Measurements from ENCODE around the gene RANBP17. TPM values are rescaled to one million over a fixed set of nuclear protein-coding genes. Genes with fewer than 3 reads are reported as not detected.

The RANBP17 gene
- total and polyA plus RNA-seq, 2 experiments from 2014 or later = 10.9 to 20.0 TPM

- no peaks in the 10 kb centered on the region for H3K9me3 ChIP-seq (ENCODE audit: low read depth)
- peaks cover 4% of the 10 kb centered on the region for H3K36me3 ChIP-seq
- no peak overlapping the region for H3K27ac ChIP-seq
- no peak for TF ChIP-seq CTCF (IDR thresholded peaks at IDR 0.05; ENCODE audit: low read depth, low read length)
- no peak for DNase-seq (ENCODE audit: low read depth in 1 of 2, low spot score in 1 of 2)
- H3K4me1 ChIP-seq (ENCODE audit: low read depth) = peaks cover 3% of the 10 kb centered on the region
- H3K27me3 ChIP-seq = no peaks in the 10 kb centered on the region
- H3K4me3 ChIP-seq = no peak overlapping the region
Observed at GRCh38 chr5:170882345-170882744, 20.5 kb downstream of the RANBP17 start.

GRCh38 chr5:170885256-170885655, 23.4 kb downstream of the RANBP17 start:
- Histone ChIP-seq H3K9me3 (ENCODE audit: low read depth) (no peaks in the 10 kb centered on the region), H3K27ac (no peak overlapping the region), H3K36me3 (peaks cover 4% of the 10 kb centered on the region), H3K4me1 (ENCODE audit: low read depth) (peaks cover 3% of the 10 kb centered on the region), H3K27me3 (no peaks in the 10 kb centered on the region), H3K4me3 (no peak overlapping the region)
- no peak for TF ChIP-seq CTCF (IDR thresholded peaks at IDR 0.05; ENCODE audit: low read depth, low read length)
- peak in 1 of 2 donors; percentile 49 for DNase-seq (ENCODE audit: low read depth in 1 of 2, low spot score in 1 of 2)

GRCh38 chr5:170885809-170886208, 24.0 kb downstream of the RANBP17 start:
- Histone ChIP-seq H3K27ac (no peak overlapping the region), H3K4me3 (no peak overlapping the region), H3K27me3 (no peaks in the 10 kb centered on the region), H3K9me3 (ENCODE audit: low read depth) (no peaks in the 10 kb centered on the region), H3K36me3 (peaks cover 4% of the 10 kb centered on the region), H3K4me1 (ENCODE audit: low read depth) (peaks cover 3% of the 10 kb centered on the region)
- peak in 1 of 2 donors; percentile 30 for DNase-seq (ENCODE audit: low read depth in 1 of 2, low spot score in 1 of 2)
- no peak for TF ChIP-seq CTCF (IDR thresholded peaks at IDR 0.05; ENCODE audit: low read depth, low read length)

GRCh38 chr5:170886210-170886894, 24.5 kb downstream of the RANBP17 start:
- DNase-seq (ENCODE audit: low read depth in 1 of 2, low spot score in 1 of 2) = no peak

GRCh38 chr5:170892196-170892595, 30.4 kb downstream of the RANBP17 start:
- Histone ChIP-seq H3K9me3 (ENCODE audit: low read depth) (no peaks in the 10 kb centered on the region), H3K4me1 (ENCODE audit: low read depth) (no peaks in the 10 kb centered on the region), H3K4me3 (no peak overlapping the region), H3K27ac (no peak overlapping the region), H3K36me3 (peaks cover 5% of the 10 kb centered on the region), H3K27me3 (no peaks in the 10 kb centered on the region)
- no peak for TF ChIP-seq CTCF (IDR thresholded peaks at IDR 0.05; ENCODE audit: low read depth, low read length)
- DNase-seq (ENCODE audit: low read depth in 1 of 2, low spot score in 1 of 2) = peak in 1 of 2 donors; percentile 29

More at GRCh38 chr5:170886210-170886894, 24.5 kb downstream of the RANBP17 start:
- Histone ChIP-seq H3K9me3 (ENCODE audit: low read depth) (no peaks in the 10 kb centered on the region), H3K36me3 (peaks cover 4% of the 10 kb centered on the region), H3K27ac (no peak overlapping the region), H3K4me1 (ENCODE audit: low read depth) (peaks cover 3% of the 10 kb centered on the region), H3K4me3 (no peak overlapping the region), H3K27me3 (no peaks in the 10 kb centered on the region)
- no peak for TF ChIP-seq CTCF (IDR thresholded peaks at IDR 0.05; ENCODE audit: low read depth, low read length)
